Measurements from ENCODE around the gene MCM9.

DNA sequence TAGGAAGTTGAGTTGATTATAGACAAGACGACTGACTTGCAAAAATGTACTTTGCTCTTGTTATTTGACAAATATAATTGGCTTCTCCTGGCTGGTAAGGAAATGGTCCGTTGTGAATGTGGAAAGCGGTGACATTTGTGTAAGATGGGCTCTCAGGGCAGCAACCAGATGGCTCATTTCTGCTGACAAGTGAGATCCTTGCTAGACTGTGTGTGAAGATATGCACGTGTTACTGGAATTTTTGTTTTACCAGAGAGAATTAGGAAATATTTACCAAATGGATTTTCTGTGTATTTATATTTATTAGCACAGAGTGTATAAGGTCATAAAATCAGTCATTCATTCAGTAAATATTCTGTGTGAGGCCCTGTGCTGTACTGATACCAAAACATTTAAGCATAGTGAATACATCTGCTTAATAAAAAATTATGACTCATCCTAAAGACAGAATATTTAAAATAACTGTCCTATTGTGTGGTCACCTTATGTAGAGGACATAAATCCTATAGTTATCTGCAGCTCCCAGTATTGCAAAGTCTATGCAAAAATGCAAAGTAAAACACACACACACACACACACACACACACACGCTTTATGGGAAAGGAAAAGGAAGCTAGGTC lies 150.9 kb downstream of the MCM9 start:
- TF ChIP-seq, protein P1, sequence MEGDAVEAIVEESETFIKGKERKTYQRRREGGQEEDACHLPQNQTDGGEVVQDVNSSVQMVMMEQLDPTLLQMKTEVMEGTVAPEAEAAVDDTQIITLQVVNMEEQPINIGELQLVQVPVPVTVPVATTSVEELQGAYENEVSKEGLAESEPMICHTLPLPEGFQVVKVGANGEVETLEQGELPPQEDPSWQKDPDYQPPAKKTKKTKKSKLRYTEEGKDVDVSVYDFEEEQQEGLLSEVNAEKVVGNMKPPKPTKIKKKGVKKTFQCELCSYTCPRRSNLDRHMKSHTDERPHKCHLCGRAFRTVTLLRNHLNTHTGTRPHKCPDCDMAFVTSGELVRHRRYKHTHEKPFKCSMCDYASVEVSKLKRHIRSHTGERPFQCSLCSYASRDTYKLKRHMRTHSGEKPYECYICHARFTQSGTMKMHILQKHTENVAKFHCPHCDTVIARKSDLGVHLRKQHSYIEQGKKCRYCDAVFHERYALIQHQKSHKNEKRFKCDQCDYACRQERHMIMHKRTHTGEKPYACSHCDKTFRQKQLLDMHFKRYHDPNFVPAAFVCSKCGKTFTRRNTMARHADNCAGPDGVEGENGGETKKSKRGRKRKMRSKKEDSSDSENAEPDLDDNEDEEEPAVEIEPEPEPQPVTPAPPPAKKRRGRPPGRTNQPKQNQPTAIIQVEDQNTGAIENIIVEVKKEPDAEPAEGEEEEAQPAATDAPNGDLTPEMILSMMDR (IDR thresholded peaks at IDR 0.05), result no peak
- no peak for TF ChIP-seq POLR2A (IDR thresholded peaks at IDR 0.05)
